ENCODE results near the gene CEP120.
"Not testable (repeated sequence)": the region's sequence is repeated elsewhere in the genome, so short reads cannot be mapped to it uniquely, and the experiment has no call there.

CEP120 gene

DNA sequence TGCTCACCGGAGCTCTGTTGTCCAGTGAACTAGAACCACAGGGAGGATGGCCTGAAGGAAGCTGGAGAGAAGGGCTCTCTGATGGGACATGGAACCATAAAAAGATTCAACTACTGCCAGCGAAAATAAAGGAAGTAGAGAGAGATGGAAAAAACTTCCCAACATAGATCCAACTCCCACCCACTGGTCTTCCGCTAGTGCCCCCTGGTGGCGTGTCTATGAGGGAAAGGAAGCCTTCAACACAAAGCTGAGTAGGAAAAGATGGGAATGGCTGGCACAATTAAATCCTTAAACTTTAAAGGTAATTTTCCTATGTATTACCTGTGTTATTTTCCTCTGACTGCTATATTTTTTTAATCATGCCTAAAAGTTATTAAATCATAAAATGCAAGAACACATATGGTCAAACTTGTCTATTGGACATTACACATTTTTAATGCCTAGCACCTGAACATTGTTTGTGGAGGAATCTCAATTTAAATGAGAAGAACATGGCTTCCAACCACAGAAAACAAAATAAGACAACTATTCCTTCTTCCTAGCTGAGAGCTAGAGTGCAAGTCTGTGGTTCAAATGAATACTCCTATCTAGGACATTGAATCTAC is 51.5 kb downstream of the CEP120 start:
- peak; percentile 20 for DNase-seq

DNA sequence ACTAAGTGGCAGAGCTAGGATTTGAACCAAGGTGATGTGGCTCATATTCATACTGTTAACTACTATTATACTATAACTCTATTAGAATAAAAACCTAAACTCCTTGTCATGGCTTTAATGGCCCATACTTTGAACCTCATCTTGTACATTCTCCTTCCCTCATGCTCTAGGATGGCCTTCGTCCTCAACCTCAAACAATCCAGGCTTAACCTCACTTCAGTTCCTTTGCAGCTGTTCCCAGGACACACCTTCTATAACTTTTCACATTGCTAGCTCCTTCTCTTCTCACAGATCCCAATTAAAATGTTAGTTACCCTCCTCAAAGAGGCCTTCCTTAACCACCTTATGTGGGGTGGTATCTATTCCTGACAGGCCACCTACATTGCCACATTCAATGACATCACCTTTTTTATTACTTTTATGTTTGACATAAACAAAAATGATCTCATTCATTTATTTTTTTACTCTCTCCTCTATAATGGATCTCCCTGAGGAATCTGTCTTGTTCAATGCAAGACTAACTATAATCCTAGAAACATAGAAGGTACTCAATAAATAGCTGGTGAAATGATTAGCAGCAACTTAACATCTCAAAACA is 53.7 kb downstream of the CEP120 start:
- DNase-seq = no peak

GRCh38 chr5:123367739-123368138 is 55.5 kb downstream of the CEP120 start:
- DNase-seq = no peak

DNA sequence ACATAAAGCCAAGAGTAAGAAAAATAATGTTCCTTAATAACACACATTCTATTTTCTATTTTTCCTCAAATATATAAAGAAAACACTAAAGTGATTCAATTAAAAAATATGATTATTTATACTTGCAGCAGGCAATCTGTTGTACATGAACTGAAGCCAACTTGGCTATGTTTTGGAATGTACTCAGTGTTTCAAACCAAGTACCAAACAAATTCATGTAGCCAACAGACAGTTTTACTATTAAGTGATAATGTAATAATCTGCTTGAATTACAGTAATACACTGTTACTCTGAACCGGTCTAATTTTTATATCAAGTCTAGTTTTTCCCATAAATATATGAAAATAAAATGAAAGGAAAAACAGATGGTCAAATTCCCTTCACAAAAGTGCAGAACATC is 58.0 kb downstream of the CEP120 start:
- DNase-seq = no peak

- no peak for DNase-seq
These were observed 58.6 kb downstream of the CEP120 start for GRCh38 chr5:123364441-123365155.

- DNase-seq = no peak
These were observed 62.3 kb downstream of the CEP120 start for GRCh38 chr5:123360910-123361309.

- DNase-seq = no peak
These were observed 63.0 kb downstream of the CEP120 start for GRCh38 chr5:123360201-123360571.

DNA sequence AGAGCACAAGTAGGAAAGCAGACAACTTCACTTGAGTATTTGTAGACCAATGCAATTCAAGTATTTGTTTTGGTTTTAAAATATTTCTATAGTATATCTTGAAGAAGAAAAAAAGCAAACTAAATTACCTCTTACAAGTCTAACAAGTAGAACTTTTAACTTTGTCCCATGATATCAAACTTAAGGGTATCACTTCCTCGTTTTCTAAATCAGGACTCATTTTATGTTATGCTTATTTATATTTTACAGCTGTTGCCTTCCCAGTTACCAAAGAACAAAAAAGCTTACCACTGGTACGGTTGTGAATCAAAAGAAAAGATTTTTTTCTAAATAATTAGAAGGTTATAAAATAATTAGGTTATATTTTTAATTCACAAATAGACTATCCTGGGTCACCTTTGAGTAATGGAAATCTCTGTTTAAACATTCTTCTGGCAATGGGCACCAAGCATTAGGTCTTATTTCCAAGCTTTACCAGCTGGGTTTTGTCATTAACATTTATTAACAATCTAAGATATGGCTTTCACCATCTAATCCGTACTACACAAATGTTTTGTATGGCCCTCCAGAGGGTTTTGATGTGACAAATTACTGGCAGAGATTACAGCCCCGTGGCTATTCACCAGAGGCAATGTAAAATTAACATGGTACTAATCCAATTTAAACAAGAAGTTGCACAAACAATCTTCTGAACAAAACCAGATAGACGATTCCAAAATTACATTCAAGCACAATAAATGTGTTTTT is 63.6 kb downstream of the CEP120 start:
- no peak for DNase-seq

DNA sequence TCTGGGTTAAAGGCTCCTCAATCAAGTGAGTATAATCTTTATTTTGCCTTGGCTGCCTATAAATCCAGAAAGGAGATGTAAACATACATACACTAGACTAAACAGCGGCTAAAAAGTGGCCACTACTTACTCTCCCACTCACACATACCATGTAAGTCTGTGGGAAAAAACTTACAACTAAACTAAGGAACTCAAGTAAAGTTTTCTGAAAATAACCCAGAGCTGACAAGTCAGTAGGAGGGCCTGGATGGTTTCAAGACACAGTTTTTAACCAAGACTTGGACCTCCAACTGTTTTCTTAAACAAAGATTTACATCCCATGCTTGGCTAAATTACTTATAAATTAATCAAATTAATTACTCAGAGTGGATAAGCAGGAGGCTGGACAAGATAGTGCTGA is 64.5 kb downstream of the CEP120 start:
- no peak for DNase-seq

- DNase-seq = no peak
These were observed 64.9 kb downstream of the CEP120 start for GRCh38 chr5:123358304-123358703.

DNA sequence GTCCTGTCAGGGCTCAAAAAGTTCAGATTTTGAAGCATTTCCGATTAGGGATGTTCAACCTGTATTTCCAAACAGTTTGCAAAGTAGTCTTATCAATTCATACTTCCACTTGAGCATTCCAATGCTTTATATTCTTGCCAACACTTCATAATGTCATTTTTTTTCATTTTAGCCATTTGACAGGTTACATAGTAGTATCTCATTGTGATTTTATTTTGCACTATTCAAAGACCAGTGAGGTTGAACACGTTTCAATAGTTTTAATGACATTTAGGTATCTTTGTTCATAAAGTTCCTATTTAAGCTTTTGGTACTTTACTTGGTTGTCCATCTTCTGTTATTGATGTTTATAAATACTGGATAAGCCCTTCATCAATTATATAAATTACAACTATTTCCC is 71.4 kb downstream of the CEP120 start:
- no peak for DNase-seq

GRCh38 chr5:123351240-123351639 is 72.0 kb downstream of the CEP120 start:
- DNase-seq = no peak

- no peak for DNase-seq
These were observed 72.5 kb downstream of the CEP120 start for GRCh38 chr5:123350742-123351141.

DNA sequence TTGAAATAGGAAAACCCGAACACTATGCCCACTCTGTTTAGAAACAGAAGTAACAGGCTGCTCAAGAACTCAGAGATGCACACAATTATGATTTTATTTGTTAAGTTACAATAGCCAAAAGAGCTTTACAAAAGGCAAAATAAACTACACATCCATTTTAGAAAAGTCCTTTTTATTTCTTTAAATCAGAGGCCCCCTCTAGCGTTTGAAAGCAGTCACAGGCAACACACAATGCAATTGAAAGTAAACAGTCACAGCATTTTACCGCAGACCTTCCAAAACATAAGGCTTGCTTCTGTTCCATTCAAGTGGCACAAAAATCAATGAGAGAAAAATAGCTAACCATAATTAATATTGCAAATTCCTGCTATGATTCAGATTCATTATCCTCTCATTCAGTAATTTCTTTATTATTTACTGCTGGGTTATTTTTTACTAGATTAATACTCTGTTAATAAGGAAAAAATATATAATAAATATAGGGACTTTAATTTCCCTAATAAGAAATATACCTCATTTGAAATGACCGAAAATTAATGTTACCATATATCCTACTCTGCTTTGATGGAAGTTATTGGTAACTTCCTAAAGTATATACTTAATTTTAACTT is 78.3 kb downstream of the CEP120 start:
- DNase-seq = no peak

- no peak for DNase-seq
These were observed 82.3 kb downstream of the CEP120 start for GRCh38 chr5:123340928-123341327.

- not testable (repeated sequence) for DNase-seq
These were observed 114.8 kb downstream of the CEP120 start for GRCh38 chr5:123308377-123308776.

GRCh38 chr5:123305751-123306150 is 117.5 kb downstream of the CEP120 start:
- DNase-seq = no peak

- no peak for DNase-seq
These were observed 118.4 kb downstream of the CEP120 start for GRCh38 chr5:123304777-123305316.

- no peak for DNase-seq
These were observed 119.4 kb downstream of the CEP120 start for GRCh38 chr5:123303802-123304201.

GRCh38 chr5:123300266-123300665 is 122.9 kb downstream of the CEP120 start:
- no peak for DNase-seq

- no peak for DNase-seq
These were observed 124.1 kb downstream of the CEP120 start for GRCh38 chr5:123299136-123299535.

- no peak for DNase-seq
These were observed 124.7 kb downstream of the CEP120 start for GRCh38 chr5:123298335-123299030.
